Panc1 (cell line): ENCODE results near the gene DRD2.

Source experiments
- CTCF ChIP-seq: fragments of 450-650 bp; IDR thresholded peaks from 2 replicates; pipeline ENCODE4 v1.5.1; 2017; ENCODE audit warnings: mild to moderate bottlenecking
- REST ChIP-seq, 2 experiments: IDR thresholded peaks; 2 replicates each; pipeline ENCODE4 v1.6.1; 2011 to 2012; ENCODE audit warnings: low read depth in 2 of 2, control low read depth in 1 of 2, low read length in 1 of 2, mild to moderate bottlenecking in 1 of 2, moderate library complexity in 1 of 2; ENCODE audit not compliant: insufficient read depth in 1 of 2

- no peak for TF ChIP-seq CTCF
- TF ChIP-seq REST (IDR thresholded peaks at IDR 0.05; ENCODE audit: insufficient read depth in 1 of 2, low read depth in 2 of 2, low read length in 1 of 2) = no peak
Measured at GRCh38 chr11:113444502-113445123, 30.6 kb downstream of the DRD2 start.
